Mesothelial cell of epicardium (in vitro differentiated cells): ENCODE data around the gene SLC9A2. TPM values are rescaled to one million over a fixed set of nuclear protein-coding genes. Genes with fewer than 3 reads are reported as not detected.

ENCODE experiments used
- DNase-seq, 2 experiments: peaks; one replicate each; pipeline ENCODE4 v3.0.0; 2021; ENCODE audit warnings: low spot score in 2 of 2; ENCODE audit not compliant: unreplicated experiment in 2 of 2
- H3K27ac Mint-ChIP-seq: 2 replicates; pipeline ENCODE4 v1.8.0; 2021; ENCODE audit warnings: mixed read lengths
- H3K27me3 Mint-ChIP-seq: 2 replicates; pipeline ENCODE4 v1.8.0; 2021; ENCODE audit warnings: low read depth, mixed read lengths
- H3K36me3 Mint-ChIP-seq: 2 replicates; pipeline ENCODE4 v1.8.0; 2021; ENCODE audit warnings: mixed read lengths
- H3K4me1 Mint-ChIP-seq: 2 replicates; pipeline ENCODE4 v1.8.0; 2021; ENCODE audit warnings: mixed read lengths
- H3K4me3 Mint-ChIP-seq: 2 replicates; pipeline ENCODE4 v1.8.0; 2021; ENCODE audit warnings: mild to moderate bottlenecking, moderate library complexity, mixed read lengths
- H3K9me3 Mint-ChIP-seq: 2 replicates; pipeline ENCODE4 v1.8.0; 2021; ENCODE audit warnings: mixed read lengths
- total RNA-seq: library from RNA; stranded (reverse); gene quantifications from 3 replicates; pipeline ENCODE4 v1.2.1, GENCODE V29; 2021
- TF ChIP-seq, protein P1 (sequence below): fragments of 200-600 bp; sonication (generic); IDR thresholded peaks from one replicate; pipeline ENCODE4 v1.5.0; 2021; ENCODE audit warnings: antibody characterized with exemption; ENCODE audit not compliant: unreplicated experiment

Gene SLC9A2
- total RNA-seq, 1 donor from 2014 or later: 0.04 TPM

- Mint-ChIP-seq H3K36me3 (no peaks in the 10 kb centered on the region), H3K9me3 (no peaks in the 10 kb centered on the region), H3K27me3 (peaks cover 2% of the 10 kb centered on the region), H3K27ac (no peak overlapping the region), H3K4me1 (peaks cover 11% of the 10 kb centered on the region), H3K4me3 (no peak overlapping the region)
- TF ChIP-seq, protein P1, sequence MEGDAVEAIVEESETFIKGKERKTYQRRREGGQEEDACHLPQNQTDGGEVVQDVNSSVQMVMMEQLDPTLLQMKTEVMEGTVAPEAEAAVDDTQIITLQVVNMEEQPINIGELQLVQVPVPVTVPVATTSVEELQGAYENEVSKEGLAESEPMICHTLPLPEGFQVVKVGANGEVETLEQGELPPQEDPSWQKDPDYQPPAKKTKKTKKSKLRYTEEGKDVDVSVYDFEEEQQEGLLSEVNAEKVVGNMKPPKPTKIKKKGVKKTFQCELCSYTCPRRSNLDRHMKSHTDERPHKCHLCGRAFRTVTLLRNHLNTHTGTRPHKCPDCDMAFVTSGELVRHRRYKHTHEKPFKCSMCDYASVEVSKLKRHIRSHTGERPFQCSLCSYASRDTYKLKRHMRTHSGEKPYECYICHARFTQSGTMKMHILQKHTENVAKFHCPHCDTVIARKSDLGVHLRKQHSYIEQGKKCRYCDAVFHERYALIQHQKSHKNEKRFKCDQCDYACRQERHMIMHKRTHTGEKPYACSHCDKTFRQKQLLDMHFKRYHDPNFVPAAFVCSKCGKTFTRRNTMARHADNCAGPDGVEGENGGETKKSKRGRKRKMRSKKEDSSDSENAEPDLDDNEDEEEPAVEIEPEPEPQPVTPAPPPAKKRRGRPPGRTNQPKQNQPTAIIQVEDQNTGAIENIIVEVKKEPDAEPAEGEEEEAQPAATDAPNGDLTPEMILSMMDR: no peak
- no peak for DNase-seq
These were observed 48.8 kb downstream of the SLC9A2 start for GRCh38 chr2:102668171-102668570.

- no peaks in the 10 kb centered on the region for H3K36me3 Mint-ChIP-seq
- no peak overlapping the region for H3K27ac Mint-ChIP-seq
- no peak overlapping the region for H3K4me3 Mint-ChIP-seq
- H3K4me1 Mint-ChIP-seq: peaks cover 9% of the 10 kb centered on the region
- TF ChIP-seq, protein P1: no peak
- no peaks in the 10 kb centered on the region for H3K9me3 Mint-ChIP-seq
- no peak for DNase-seq
- peaks cover 2% of the 10 kb centered on the region for H3K27me3 Mint-ChIP-seq
These were observed 50.0 kb downstream of the SLC9A2 start for GRCh38 chr2:102669401-102669800.

DNA sequence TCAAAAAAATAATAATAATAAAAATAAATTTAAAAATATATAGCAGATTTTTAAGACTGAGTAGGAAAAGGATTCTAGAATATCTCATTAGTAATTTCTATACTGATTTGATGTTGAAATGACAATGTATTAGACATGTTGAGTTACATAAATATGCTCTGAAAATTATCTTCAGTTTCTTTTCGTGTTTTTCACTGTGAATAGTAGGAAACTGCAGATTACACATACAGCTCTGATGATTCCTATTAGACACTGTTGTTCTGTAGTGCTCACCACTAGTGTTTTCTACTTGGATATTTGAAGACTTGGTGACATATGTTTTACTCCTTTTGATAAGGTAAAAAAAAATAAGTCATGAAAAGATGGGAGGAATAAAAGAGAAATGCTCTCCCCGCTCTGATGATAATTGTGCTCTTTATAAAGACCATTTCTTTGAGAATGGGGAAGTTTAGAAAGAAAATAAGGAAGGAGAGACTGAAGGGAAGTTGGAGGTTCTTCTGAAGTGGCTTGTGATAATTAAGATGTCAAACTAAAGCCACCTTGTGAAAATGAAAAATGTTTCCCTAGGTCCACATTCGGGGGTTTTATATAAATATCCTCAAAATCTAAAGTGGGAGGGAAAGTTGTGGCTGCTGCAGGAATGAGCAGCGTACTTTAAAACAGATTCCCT lies 52.9 kb downstream of the SLC9A2 start:
- Mint-ChIP-seq H3K9me3 (no peaks in the 10 kb centered on the region), H3K27ac (no peak overlapping the region), H3K4me1 (peaks cover 8% of the 10 kb centered on the region), H3K4me3 (no peak overlapping the region), H3K36me3 (no peaks in the 10 kb centered on the region), H3K27me3 (peaks cover 6% of the 10 kb centered on the region)
- TF ChIP-seq, protein P1: no peak
- DNase-seq: no peak

- DNase-seq: no peak
- no peak overlapping the region for H3K4me3 Mint-ChIP-seq
- no peaks in the 10 kb centered on the region for H3K4me1 Mint-ChIP-seq
- TF ChIP-seq, protein P1: no peak
- H3K9me3 Mint-ChIP-seq: no peaks in the 10 kb centered on the region
- H3K27me3 Mint-ChIP-seq: peaks cover 16% of the 10 kb centered on the region
- H3K36me3 Mint-ChIP-seq: no peaks in the 10 kb centered on the region
- H3K27ac Mint-ChIP-seq: no peak overlapping the region
These were observed 55.0 kb downstream of the SLC9A2 start for GRCh38 chr2:102674370-102674769.

DNA sequence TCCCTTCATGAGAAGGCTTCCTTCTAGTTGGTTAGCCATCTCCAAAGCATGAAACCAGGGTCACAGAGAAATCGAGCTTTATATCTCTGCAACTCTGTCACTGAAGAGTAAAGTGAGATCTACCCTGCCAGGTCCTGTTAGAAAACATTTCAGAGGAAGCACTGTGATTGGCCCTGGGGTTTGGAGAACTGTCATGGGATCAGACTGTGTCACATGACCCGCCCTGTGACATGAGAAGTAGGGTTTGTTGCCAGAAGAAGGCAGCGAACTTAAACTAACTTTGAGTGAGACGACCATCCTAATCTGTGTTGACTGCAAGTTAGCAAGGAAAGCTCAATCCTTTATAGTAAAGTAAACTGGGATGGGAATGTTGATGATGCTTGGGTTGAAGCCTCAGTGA lies 55.5 kb downstream of the SLC9A2 start:
- Mint-ChIP-seq H3K4me1 (no peaks in the 10 kb centered on the region), H3K4me3 (no peak overlapping the region), H3K9me3 (no peaks in the 10 kb centered on the region), H3K36me3 (no peaks in the 10 kb centered on the region), H3K27me3 (peaks cover 19% of the 10 kb centered on the region), H3K27ac (no peak overlapping the region)
- TF ChIP-seq, protein P1: no peak
- DNase-seq: no peak
